Measurements from ENCODE around the gene FRMD5. TPM values are rescaled to one million over a fixed set of nuclear protein-coding genes. Genes with fewer than 3 reads are reported as not detected.
A peak's percentile ranks its signal among the peaks of the same experiment; 100 is the strongest.

FRMD5 gene
- total RNA-seq, 1 donor from 2014 or later: 62.4 TPM

DNA sequence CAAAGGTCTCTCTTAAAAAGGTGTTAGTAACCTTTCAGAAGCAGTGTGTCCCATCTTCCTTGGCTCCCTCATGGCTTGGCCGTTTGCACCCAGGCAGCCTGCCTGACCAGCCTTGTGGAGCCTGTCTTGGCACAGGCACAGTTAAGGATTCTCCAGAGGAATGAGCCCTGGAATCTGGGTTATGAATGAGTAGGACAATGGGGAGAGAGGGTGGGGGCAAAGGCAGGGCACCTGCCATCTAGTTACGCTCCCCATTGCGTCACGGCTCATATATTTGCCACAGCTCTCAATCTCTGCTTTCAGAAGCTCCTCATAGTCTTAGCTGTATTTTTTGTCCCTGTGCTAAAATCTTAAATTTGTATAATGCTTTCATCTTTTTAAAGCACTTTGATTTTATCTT is 317.7 kb downstream of the FRMD5 start:
- H3K27me3 ChIP-seq (ENCODE audit: low read depth): no peaks in the 10 kb centered on the region
- intact Hi-C loops (cut with micrococcal nuclease): no loop called here
- H3K4me1 ChIP-seq: peaks cover 65% of the 10 kb centered on the region
- peak overlapping the region; percentile 71 for H3K4me3 ChIP-seq
- TF ChIP-seq, protein P1, sequence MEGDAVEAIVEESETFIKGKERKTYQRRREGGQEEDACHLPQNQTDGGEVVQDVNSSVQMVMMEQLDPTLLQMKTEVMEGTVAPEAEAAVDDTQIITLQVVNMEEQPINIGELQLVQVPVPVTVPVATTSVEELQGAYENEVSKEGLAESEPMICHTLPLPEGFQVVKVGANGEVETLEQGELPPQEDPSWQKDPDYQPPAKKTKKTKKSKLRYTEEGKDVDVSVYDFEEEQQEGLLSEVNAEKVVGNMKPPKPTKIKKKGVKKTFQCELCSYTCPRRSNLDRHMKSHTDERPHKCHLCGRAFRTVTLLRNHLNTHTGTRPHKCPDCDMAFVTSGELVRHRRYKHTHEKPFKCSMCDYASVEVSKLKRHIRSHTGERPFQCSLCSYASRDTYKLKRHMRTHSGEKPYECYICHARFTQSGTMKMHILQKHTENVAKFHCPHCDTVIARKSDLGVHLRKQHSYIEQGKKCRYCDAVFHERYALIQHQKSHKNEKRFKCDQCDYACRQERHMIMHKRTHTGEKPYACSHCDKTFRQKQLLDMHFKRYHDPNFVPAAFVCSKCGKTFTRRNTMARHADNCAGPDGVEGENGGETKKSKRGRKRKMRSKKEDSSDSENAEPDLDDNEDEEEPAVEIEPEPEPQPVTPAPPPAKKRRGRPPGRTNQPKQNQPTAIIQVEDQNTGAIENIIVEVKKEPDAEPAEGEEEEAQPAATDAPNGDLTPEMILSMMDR (IDR thresholded peaks at IDR 0.05; ENCODE audit: borderline replicate concordance): no peak
- no peak for DNase-seq
- peak overlapping the region; percentile 93 for H3K27ac ChIP-seq (replicated peaks)
- no peaks in the 10 kb centered on the region for H3K9me3 ChIP-seq (replicated peaks)
- H3K36me3 ChIP-seq: peaks cover 16% of the 10 kb centered on the region

DNA sequence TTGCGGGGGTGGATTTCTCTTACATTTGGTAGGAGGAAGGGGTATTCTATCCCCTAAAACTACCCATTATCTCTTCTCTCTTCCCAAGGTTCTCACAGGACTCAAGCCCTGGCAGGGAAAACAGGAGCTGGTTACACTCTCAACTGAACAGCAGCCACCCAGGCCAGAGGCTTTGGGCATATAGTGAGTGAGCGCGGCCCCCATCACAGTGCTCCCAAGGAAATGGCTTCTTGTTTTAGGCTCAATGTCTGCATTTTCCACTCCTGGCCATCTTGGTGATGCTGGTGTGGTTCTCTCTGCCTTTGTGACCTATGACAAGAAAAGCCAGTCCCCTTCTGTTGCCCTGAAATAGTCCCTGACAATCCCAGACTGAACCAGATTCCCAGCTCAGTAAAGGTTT is 318.2 kb downstream of the FRMD5 start:
- DNase-seq: no peak
- Histone ChIP-seq H3K27ac (replicated peaks) (peak overlapping the region; percentile 93), H3K27me3 (ENCODE audit: low read depth) (no peaks in the 10 kb centered on the region), H3K4me1 (peaks cover 67% of the 10 kb centered on the region), H3K36me3 (peaks cover 21% of the 10 kb centered on the region), H3K4me3 (peak overlapping the region; percentile 71), H3K9me3 (replicated peaks) (no peaks in the 10 kb centered on the region)
- TF ChIP-seq, protein P1 (IDR thresholded peaks at IDR 0.05; ENCODE audit: borderline replicate concordance): no peak
- intact Hi-C loops (cut with micrococcal nuclease): no loop called here

DNA sequence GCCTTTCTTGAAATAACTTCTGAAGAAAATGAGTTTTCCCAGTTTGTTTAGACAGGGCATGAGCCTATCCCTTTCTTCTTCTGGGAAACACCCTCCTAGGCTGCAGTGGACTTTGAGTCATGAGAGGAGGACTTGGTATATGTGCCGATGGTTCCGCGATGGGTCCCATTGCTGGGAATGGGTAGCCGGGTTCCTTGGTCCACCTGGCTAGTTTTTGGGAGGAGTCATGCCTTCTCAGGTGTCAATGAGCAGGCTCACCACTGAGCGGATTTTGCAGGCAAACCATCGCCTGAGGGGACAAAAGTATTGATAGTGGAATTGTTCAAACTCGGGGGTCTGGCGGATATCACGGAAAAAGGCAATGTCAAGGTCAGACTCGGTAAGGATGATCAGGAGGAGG is 321.4 kb downstream of the FRMD5 start:
- Histone ChIP-seq H3K27me3 (ENCODE audit: low read depth) (no peaks in the 10 kb centered on the region), H3K9me3 (replicated peaks) (no peaks in the 10 kb centered on the region), H3K27ac (replicated peaks) (peak overlapping the region; percentile 37), H3K4me3 (no peak overlapping the region), H3K4me1 (peaks cover 56% of the 10 kb centered on the region), H3K36me3 (peaks cover 41% of the 10 kb centered on the region)
- no peak for DNase-seq
- TF ChIP-seq, protein P1 (IDR thresholded peaks at IDR 0.05; ENCODE audit: borderline replicate concordance): no peak
- intact Hi-C loops (cut with micrococcal nuclease): no loop called here

DNA sequence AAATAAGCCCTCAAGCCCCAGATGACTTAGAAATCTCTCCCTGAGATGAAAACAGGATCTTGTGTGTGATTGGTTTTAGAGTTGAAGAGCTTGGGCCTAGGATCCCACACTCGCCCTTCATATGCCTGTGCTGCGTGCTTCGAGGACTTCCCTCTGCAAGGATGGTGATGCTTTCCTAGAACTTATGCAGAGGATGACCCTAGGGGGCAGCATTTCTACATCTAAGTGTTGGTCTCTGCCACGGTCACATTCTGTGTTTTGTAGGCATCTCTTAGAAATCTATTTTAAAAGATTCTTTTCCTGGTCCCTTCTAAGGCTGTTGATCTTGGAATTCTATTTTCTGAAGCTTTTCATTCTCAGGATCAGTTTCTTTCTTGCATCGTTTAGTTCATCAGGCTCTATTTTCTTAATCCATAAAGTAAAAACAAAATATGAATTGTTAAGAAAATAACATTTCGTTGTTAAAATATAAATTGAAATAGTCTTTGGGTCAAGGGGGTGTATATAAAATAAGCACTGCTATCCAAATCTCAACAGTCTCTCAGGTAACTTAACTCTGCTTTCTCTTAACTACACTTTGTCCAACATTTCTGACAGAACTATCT is 322.6 kb downstream of the FRMD5 start:
- intact Hi-C loops (cut with micrococcal nuclease): no loop called here
- TF ChIP-seq, protein P1 (IDR thresholded peaks at IDR 0.05; ENCODE audit: borderline replicate concordance): peak; percentile 65
- Histone ChIP-seq H3K9me3 (replicated peaks) (no peaks in the 10 kb centered on the region), H3K4me3 (no peak overlapping the region), H3K36me3 (peaks cover 41% of the 10 kb centered on the region), H3K27me3 (ENCODE audit: low read depth) (no peaks in the 10 kb centered on the region), H3K27ac (replicated peaks) (peak overlapping the region; percentile 36), H3K4me1 (peaks cover 56% of the 10 kb centered on the region)
- DNase-seq: no peak

DNA sequence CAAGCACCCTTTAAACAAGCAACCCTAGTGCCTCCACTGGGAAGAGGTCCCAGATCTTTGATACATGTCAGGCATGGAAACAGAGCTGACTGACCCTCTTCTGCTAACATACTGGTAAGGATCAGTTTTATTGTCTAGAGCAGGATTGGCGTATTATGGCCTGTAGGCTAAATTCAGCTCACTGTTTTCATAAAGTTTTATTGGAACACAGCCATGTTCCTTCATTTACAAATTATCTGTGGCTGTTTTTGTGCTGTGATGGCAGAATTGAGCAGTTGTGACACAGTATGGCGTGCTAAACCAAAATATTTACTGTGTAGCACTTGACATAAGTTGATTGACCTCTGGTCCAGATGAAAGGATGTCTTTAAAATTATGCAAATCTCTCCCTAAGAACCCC is 323.2 kb downstream of the FRMD5 start:
- no peak for DNase-seq
- Histone ChIP-seq H3K4me3 (no peak overlapping the region), H3K36me3 (peaks cover 45% of the 10 kb centered on the region), H3K27me3 (ENCODE audit: low read depth) (no peaks in the 10 kb centered on the region), H3K9me3 (replicated peaks) (no peaks in the 10 kb centered on the region), H3K27ac (replicated peaks) (peak overlapping the region; percentile 36), H3K4me1 (peaks cover 54% of the 10 kb centered on the region)
- intact Hi-C loops (cut with micrococcal nuclease): no loop called here
- TF ChIP-seq, protein P1 (IDR thresholded peaks at IDR 0.05; ENCODE audit: borderline replicate concordance): no peak

Data from left ventricle myocardium inferior (tissue), 1 donor.